Upper lobe of right lung (tissue), 1 donor: ENCODE results near the gene DISP3. TPM values are rescaled to one million over a fixed set of nuclear protein-coding genes. Genes with fewer than 3 reads are reported as not detected.
A peak's percentile ranks its signal among the peaks of the same experiment; 100 is the strongest.

ENCODE experiments used
- ATAC-seq: fragments of 200-7000 bp; cut with Tn5 transposase; one replicate; pipeline ENCODE4 v1.9.1; 2020; ENCODE audit warnings: mild to moderate bottlenecking, moderate library complexity
- DNase-seq: peaks from one replicate; pipeline ENCODE4 v3.0.0-alpha.2; 2020
- H3K27ac ChIP-seq: fragments of 200-600 bp; one replicate; pipeline ENCODE4 v1.8.0; 2022
- H3K27me3 ChIP-seq: fragments of 200-600 bp; one replicate; pipeline ENCODE4 v1.8.0; 2022; ENCODE audit warnings: mild to moderate bottlenecking
- H3K36me3 ChIP-seq: fragments of 200-600 bp; one replicate; pipeline ENCODE4 v1.8.0; 2022
- H3K4me1 ChIP-seq: fragments of 200-600 bp; one replicate; pipeline ENCODE4 v1.8.0; 2022
- H3K4me3 ChIP-seq: fragments of 200-600 bp; one replicate; pipeline ENCODE4 v1.8.0; 2022; ENCODE audit warnings: mild to moderate bottlenecking
- H3K9me3 ChIP-seq: fragments of 200-600 bp; one replicate; pipeline ENCODE4 v1.8.0; 2022
- CTCF ChIP-seq: fragments of 200-600 bp; IDR thresholded peaks from one replicate; pipeline ENCODE4 v1.8.0; 2022; ENCODE audit warnings: antibody characterized with exemption
- intact Hi-C: fragments of 100-400 bp; cut with DNase I; formaldehyde crosslinking; loops from one replicate; pipeline ENCODE4 v1.11.0; 2022
- total RNA-seq: library from RNA; stranded (reverse); fragmentation: NEBNext Ultra II Directional; extraction: Animal tissue kit (Norgen Biotek cat#: 25700); gene quantifications from one replicate; pipeline ENCODE4 v1.2.1, GENCODE V29; 2021
- donor health status: DM: no; HTN: yes; CAD: no; lungs with severe emphysema.

DISP3 gene
- total RNA-seq, 1 donor from 2014 or later, result not detected

GRCh38 chr1:11529330-11529729, 50.4 kb downstream of the DISP3 start:
- no peaks in the 10 kb centered on the region for H3K4me1 ChIP-seq
- H3K9me3 ChIP-seq, result no peaks in the 10 kb centered on the region
- no peaks in the 10 kb centered on the region for H3K27me3 ChIP-seq
- DNase-seq (peak; percentile 59), ATAC-seq (no peak)
- no peaks in the 10 kb centered on the region for H3K36me3 ChIP-seq
- TF ChIP-seq CTCF, result no peak
- no peak overlapping the region for H3K27ac ChIP-seq
- intact Hi-C loops, result no loop called here
- H3K4me3 ChIP-seq, result no peak overlapping the region

GRCh38 chr1:11529763-11530730, 51.1 kb downstream of the DISP3 start:
- Histone ChIP-seq H3K36me3 (no peaks in the 10 kb centered on the region), H3K4me3 (no peak overlapping the region), H3K27me3 (no peaks in the 10 kb centered on the region), H3K27ac (no peak overlapping the region), H3K9me3 (no peaks in the 10 kb centered on the region), H3K4me1 (no peaks in the 10 kb centered on the region)
- ATAC-seq, result no peak
- intact Hi-C loops, result no loop called here
- peak; percentile 58 for DNase-seq
- no peak for TF ChIP-seq CTCF

- Histone ChIP-seq H3K27ac (no peak overlapping the region), H3K9me3 (no peaks in the 10 kb centered on the region), H3K4me1 (no peaks in the 10 kb centered on the region), H3K36me3 (no peaks in the 10 kb centered on the region), H3K27me3 (no peaks in the 10 kb centered on the region), H3K4me3 (no peak overlapping the region)
- ATAC-seq (no peak), DNase-seq (peak; percentile 53)
- intact Hi-C loops, result no loop called here
- no peak for TF ChIP-seq CTCF
These were observed 51.9 kb downstream of the DISP3 start for GRCh38 chr1:11530731-11531311.

- no peaks in the 10 kb centered on the region for H3K27me3 ChIP-seq
- no peaks in the 10 kb centered on the region for H3K9me3 ChIP-seq
- H3K36me3 ChIP-seq, result no peaks in the 10 kb centered on the region
- no peak overlapping the region for H3K27ac ChIP-seq
- H3K4me1 ChIP-seq, result no peaks in the 10 kb centered on the region
- ATAC-seq (no peak), DNase-seq (peak; percentile 58)
- H3K4me3 ChIP-seq, result no peak overlapping the region
- intact Hi-C loops, result no loop called here
- TF ChIP-seq CTCF, result no peak
These were observed 52.4 kb downstream of the DISP3 start for GRCh38 chr1:11531314-11531870.

GRCh38 chr1:11531943-11532342, 53.0 kb downstream of the DISP3 start:
- no peak overlapping the region for H3K4me3 ChIP-seq
- no peak overlapping the region for H3K27ac ChIP-seq
- ATAC-seq, result no peak
- intact Hi-C loops, result no loop called here
- H3K4me1 ChIP-seq, result no peaks in the 10 kb centered on the region
- H3K27me3 ChIP-seq, result no peaks in the 10 kb centered on the region
- no peak for TF ChIP-seq CTCF
- no peaks in the 10 kb centered on the region for H3K36me3 ChIP-seq
- no peaks in the 10 kb centered on the region for H3K9me3 ChIP-seq
- DNase-seq, result peak; percentile 35
